Brain microvascular endothelial cell (primary cell): Measurements from ENCODE around the gene COMMD9.
A peak's percentile ranks its signal among the peaks of the same experiment; 100 is the strongest.

ENCODE experiments used
- DNase-seq: peaks from one replicate; pipeline ENCODE4 v3.0.0-alpha.2; 2020
- H3K27ac ChIP-seq: fragments of 250-450 bp; sonication (Bioruptor Pico); 2 replicates; pipeline ENCODE4 v1.5.1; 2020; ENCODE audit warnings: mild to moderate bottlenecking, moderate library complexity
- H3K27me3 ChIP-seq: fragments of 250-450 bp; sonication (Bioruptor Pico); replicated peaks from 2 replicates; pipeline ENCODE4 v1.5.1; 2020; ENCODE audit warnings: mild to moderate bottlenecking
- H3K36me3 ChIP-seq: fragments of 250-450 bp; sonication (Bioruptor Pico); replicated peaks from 2 replicates; pipeline ENCODE4 v1.5.1; 2020; ENCODE audit warnings: mild to moderate bottlenecking
- H3K4me3 ChIP-seq: 2 replicates; pipeline ENCODE4 v1.5.1; 2011; ENCODE audit warnings: low read depth, mild to moderate bottlenecking, control low read depth, low read length, moderate library complexity
- in situ Hi-C: cut with HindIII; loops from 2 replicates; pipeline ENCODE4 v1.10.0; 2017; ENCODE audit warnings: low sequenced_read_pairs, low pct_ligation_motif_present
- TF ChIP-seq, protein P1 (sequence below): IDR thresholded peaks from 2 replicates; pipeline ENCODE4 v1.5.1; 2011; ENCODE audit warnings: low read depth, mild to moderate bottlenecking, moderate library complexity, low read length, control low read depth, inconsistent platforms; ENCODE audit errors: missing control alignments

Gene COMMD9

DNA sequence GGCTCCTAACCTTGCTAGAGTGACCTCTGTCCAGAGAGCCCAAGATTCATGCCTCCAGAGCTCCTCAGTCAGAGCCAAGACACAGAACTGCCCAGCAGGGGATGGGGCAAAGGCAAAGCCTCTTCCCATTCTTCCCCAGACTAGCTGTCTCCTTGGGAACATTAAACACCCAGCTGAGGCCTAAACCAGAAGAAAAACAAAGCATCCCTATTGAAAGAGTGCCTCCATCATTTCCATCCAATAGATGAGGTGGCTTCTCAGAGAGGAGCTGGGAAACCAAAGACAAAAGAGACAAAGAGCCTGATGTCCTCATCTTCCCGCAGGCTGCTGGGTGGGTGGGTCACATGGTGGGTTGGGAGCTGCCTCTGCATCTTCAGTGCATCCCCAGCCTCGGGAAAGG lies 37.4 kb downstream of the COMMD9 start:
- Histone ChIP-seq H3K4me3 (no peak overlapping the region), H3K36me3 (no peaks in the 10 kb centered on the region), H3K27me3 (no peaks in the 10 kb centered on the region), H3K27ac (no peak overlapping the region)
- in situ Hi-C loops = loop anchor here (25.0 kb wide), 1 partner anchor 640 kb away; the partner anchor contains the start of gene FJX1
- TF ChIP-seq, protein P1, sequence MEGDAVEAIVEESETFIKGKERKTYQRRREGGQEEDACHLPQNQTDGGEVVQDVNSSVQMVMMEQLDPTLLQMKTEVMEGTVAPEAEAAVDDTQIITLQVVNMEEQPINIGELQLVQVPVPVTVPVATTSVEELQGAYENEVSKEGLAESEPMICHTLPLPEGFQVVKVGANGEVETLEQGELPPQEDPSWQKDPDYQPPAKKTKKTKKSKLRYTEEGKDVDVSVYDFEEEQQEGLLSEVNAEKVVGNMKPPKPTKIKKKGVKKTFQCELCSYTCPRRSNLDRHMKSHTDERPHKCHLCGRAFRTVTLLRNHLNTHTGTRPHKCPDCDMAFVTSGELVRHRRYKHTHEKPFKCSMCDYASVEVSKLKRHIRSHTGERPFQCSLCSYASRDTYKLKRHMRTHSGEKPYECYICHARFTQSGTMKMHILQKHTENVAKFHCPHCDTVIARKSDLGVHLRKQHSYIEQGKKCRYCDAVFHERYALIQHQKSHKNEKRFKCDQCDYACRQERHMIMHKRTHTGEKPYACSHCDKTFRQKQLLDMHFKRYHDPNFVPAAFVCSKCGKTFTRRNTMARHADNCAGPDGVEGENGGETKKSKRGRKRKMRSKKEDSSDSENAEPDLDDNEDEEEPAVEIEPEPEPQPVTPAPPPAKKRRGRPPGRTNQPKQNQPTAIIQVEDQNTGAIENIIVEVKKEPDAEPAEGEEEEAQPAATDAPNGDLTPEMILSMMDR = no peak
- DNase-seq = no peak

DNA sequence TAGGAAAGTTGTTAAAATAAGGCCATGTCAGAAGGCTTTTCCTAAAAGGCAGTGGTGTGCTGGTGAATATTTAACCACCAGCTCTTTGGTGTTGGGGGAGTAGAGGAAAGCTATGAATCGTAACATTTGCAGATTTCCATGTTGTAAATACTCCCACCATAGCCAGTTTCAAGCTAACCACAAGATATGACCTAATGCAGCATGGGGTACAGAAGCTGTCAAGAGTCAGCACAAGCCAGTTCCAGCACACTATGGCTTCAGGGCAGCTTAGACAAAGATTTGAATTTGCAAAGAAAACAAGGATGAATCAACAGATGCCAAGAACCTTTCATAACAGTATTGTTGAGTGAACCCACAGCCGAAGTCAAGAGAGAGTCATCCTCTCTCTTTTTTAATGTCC lies 40.0 kb downstream of the COMMD9 start:
- TF ChIP-seq, protein P1 = no peak
- in situ Hi-C loops = no loop called here
- H3K4me3 ChIP-seq = no peak overlapping the region
- no peaks in the 10 kb centered on the region for H3K27me3 ChIP-seq
- H3K36me3 ChIP-seq = no peaks in the 10 kb centered on the region
- peak; percentile 83 for DNase-seq
- no peak overlapping the region for H3K27ac ChIP-seq

DNA sequence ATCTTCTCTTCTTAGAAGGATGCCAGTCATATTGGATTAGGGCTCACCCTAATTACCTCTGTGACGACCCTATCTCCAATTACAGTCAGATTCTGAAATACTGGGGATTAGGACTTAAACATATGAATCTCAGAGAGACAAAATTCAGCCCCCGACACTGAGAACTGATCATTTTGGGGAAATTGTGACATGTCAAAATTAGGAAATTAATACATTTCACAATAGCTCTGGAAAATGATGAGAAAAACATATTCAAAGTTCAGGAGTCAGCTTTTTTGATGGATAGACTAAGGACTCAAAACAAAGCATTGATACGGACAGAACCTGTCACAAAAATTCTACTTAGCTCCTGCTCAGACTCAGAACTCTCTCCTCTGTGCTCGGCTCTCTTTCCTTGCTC lies 40.8 kb downstream of the COMMD9 start:
- no peak overlapping the region for H3K27ac ChIP-seq
- no peak overlapping the region for H3K4me3 ChIP-seq
- no peaks in the 10 kb centered on the region for H3K27me3 ChIP-seq
- DNase-seq = no peak
- H3K36me3 ChIP-seq = no peaks in the 10 kb centered on the region
- in situ Hi-C loops = no loop called here
- TF ChIP-seq, protein P1 = no peak

DNA sequence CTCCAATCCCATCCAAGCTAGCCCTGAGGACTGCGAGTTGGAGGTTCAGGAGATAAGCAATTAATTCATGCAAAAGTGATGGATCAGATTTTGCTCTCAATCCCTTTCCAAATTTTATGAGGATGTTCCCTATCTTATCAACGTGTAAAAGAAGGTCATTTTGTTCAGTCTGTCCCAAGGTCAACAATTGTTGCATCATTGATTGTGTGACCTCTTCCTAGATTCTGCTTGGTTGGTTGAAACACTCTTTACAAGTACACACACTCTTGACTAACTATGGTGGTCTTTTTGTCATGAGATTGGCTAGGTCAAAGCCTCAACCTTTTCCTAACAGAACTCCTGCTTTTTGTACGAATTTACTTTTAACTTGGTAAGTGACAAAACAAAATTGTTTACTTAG lies 41.7 kb downstream of the COMMD9 start:
- Histone ChIP-seq H3K4me3 (no peak overlapping the region), H3K36me3 (no peaks in the 10 kb centered on the region), H3K27me3 (no peaks in the 10 kb centered on the region), H3K27ac (no peak overlapping the region)
- TF ChIP-seq, protein P1 = no peak
- in situ Hi-C loops = no loop called here
- no peak for DNase-seq

DNA sequence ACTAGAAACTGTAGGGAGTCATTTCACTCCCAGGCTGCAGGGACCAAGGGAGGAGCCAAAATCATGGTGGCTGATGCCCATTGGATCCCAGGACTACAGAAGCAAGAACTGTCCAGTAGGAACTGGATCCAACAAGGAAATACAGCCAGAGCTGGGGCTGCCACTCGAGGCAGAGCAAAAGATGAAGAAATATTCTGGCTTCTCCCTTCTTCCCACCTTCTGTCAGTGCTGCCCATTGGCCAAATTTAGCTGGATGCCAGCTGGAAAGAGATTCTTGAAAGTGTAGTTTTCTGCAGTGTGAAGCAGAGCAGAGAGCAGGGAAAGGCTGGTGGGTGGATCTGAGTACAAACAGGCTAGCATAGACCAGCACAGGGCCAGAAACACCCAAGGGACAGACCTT lies 45.6 kb downstream of the COMMD9 start:
- Histone ChIP-seq H3K4me3 (no peak overlapping the region), H3K36me3 (no peaks in the 10 kb centered on the region), H3K27ac (no peak overlapping the region), H3K27me3 (no peaks in the 10 kb centered on the region)
- in situ Hi-C loops = no loop called here
- no peak for DNase-seq
- TF ChIP-seq, protein P1 = no peak

DNA sequence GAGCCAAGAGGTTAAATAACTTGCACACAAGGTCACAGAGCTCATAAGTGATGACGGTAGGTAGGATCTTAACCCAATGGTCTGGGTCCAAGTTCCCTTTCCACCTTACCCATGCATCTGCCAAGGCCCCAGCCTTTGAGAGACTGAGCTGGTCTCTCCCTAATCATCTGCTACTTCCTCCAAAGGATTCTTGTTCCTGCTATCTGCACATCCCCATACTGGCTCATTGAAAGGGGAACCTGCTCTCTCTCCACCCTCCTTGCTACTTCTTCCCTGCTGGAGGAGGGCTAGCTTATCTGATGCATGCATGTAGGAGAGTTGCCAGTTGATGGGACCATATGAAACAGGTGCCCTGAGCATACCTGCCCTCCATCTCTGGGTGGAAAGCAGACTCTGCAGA lies 47.7 kb downstream of the COMMD9 start:
- in situ Hi-C loops = no loop called here
- Histone ChIP-seq H3K27me3 (no peaks in the 10 kb centered on the region), H3K27ac (no peak overlapping the region), H3K36me3 (no peaks in the 10 kb centered on the region), H3K4me3 (no peak overlapping the region)
- TF ChIP-seq, protein P1 = no peak
- no peak for DNase-seq
